Effector memory CD4-positive, alpha-beta T cell (primary cell): ENCODE data around the gene RNU1-2.
"Not testable (repeated sequence)": the region's sequence is repeated elsewhere in the genome, so short reads cannot be mapped to it uniquely, and the experiment has no call there.

Experiments used
- DNase-seq, 3 donors: peaks; one replicate each; pipeline ENCODE4 v3.0.0-alpha.2; 2020
- H3K27ac ChIP-seq: 2 replicates; pipeline ENCODE4 v1.7.0; 2013; ENCODE audit warnings: mild to moderate bottlenecking, low read length, moderate library complexity; ENCODE audit not compliant: insufficient read depth, poor library complexity, severe bottlenecking
- H3K27me3 ChIP-seq: replicated peaks from 2 replicates; pipeline ENCODE4 v1.7.0; 2013; ENCODE audit warnings: mild to moderate bottlenecking, low read length; ENCODE audit not compliant: insufficient read depth, control insufficient read depth, poor library complexity, severe bottlenecking
- H3K36me3 ChIP-seq: 2 replicates; pipeline ENCODE4 v1.7.0; 2013; ENCODE audit warnings: mild to moderate bottlenecking, low read length, moderate library complexity; ENCODE audit not compliant: control insufficient read depth, insufficient read depth
- H3K4me1 ChIP-seq: 2 replicates; pipeline ENCODE4 v1.7.0; 2013; ENCODE audit warnings: low read length, mild to moderate bottlenecking; ENCODE audit not compliant: control insufficient read depth, insufficient read depth, poor library complexity, severe bottlenecking
- H3K4me3 ChIP-seq: 2 replicates; pipeline ENCODE4 v1.7.0; 2013; ENCODE audit warnings: low read length, low read depth, mild to moderate bottlenecking; ENCODE audit not compliant: insufficient read depth, poor library complexity, severe bottlenecking
- H3K9me3 ChIP-seq: 2 replicates; pipeline ENCODE4 v1.7.0; 2013; ENCODE audit warnings: mild to moderate bottlenecking, low read length, moderate library complexity; ENCODE audit not compliant: control insufficient read depth

The RNU1-2 gene

GRCh38 chr1:16907870-16908758 is 12.3 kb downstream of the RNU1-2 start:
- Histone ChIP-seq H3K9me3 (no peaks in the 10 kb centered on the region), H3K27ac (no peak overlapping the region), H3K36me3 (no peaks in the 10 kb centered on the region), H3K4me3 (no peak overlapping the region), H3K4me1 (peaks cover 15% of the 10 kb centered on the region), H3K27me3 (no peaks in the 10 kb centered on the region)
- no peak for DNase-seq

- H3K4me1 ChIP-seq, H3K27me3 ChIP-seq, DNase-seq, H3K27ac ChIP-seq, H3K4me3 ChIP-seq, H3K36me3 ChIP-seq, H3K9me3 ChIP-seq: not testable (repeated sequence)
These were observed 16.3 kb downstream of the RNU1-2 start for GRCh38 chr1:16911851-16912721.

- H3K4me1 ChIP-seq, DNase-seq, H3K27me3 ChIP-seq, H3K4me3 ChIP-seq, H3K36me3 ChIP-seq, H3K27ac ChIP-seq, H3K9me3 ChIP-seq: not testable (repeated sequence)
These were observed 17.0 kb downstream of the RNU1-2 start for GRCh38 chr1:16912742-16913141.

GRCh38 chr1:16913181-16913832 is 17.5 kb downstream of the RNU1-2 start:
- H3K9me3 ChIP-seq, result no peaks in the 10 kb centered on the region
- DNase-seq, result no peak
- H3K4me1 ChIP-seq, result peaks cover 7% of the 10 kb centered on the region
- H3K4me3 ChIP-seq, result peak overlapping the region; percentile 54
- peak overlapping the region; percentile 35 for H3K27ac ChIP-seq
- no peaks in the 10 kb centered on the region for H3K27me3 ChIP-seq
- no peaks in the 10 kb centered on the region for H3K36me3 ChIP-seq

GRCh38 chr1:16913833-16914662 is 18.3 kb downstream of the RNU1-2 start:
- H3K4me1 ChIP-seq, result peaks cover 7% of the 10 kb centered on the region
- H3K36me3 ChIP-seq, result no peaks in the 10 kb centered on the region
- no peaks in the 10 kb centered on the region for H3K27me3 ChIP-seq
- H3K9me3 ChIP-seq, result no peaks in the 10 kb centered on the region
- DNase-seq, result peak; percentile 90 to 94 (median 94)
- peak overlapping the region; percentile 57 for H3K27ac ChIP-seq
- H3K4me3 ChIP-seq, result peak overlapping the region; percentile 67

GRCh38 chr1:16914928-16915626 is 19.3 kb downstream of the RNU1-2 start:
- not testable (repeated sequence) for H3K36me3 ChIP-seq, H3K27ac ChIP-seq, H3K4me3 ChIP-seq, H3K4me1 ChIP-seq, H3K27me3 ChIP-seq, DNase-seq, H3K9me3 ChIP-seq

- Histone ChIP-seq H3K36me3 (no peaks in the 10 kb centered on the region), H3K4me3 (no peak overlapping the region), H3K9me3 (no peaks in the 10 kb centered on the region), H3K27ac (no peak overlapping the region), H3K27me3 (no peaks in the 10 kb centered on the region), H3K4me1 (peaks cover 7% of the 10 kb centered on the region)
- DNase-seq, result no peak
These were observed 19.8 kb downstream of the RNU1-2 start for GRCh38 chr1:16915627-16915973.

GRCh38 chr1:16916036-16916880 is 20.5 kb downstream of the RNU1-2 start:
- H3K36me3 ChIP-seq, H3K9me3 ChIP-seq, H3K27me3 ChIP-seq, H3K4me3 ChIP-seq, DNase-seq, H3K27ac ChIP-seq, H3K4me1 ChIP-seq: not testable (repeated sequence)
